ENCODE measurements around the gene LRIG1.

Gene LRIG1

GRCh38 chr3:66378256-66378655, 122.6 kb downstream of the LRIG1 start:
- H3K27me3 ChIP-seq (ENCODE audit: control insufficient read depth, insufficient read depth, low read length), result no peaks in the 10 kb centered on the region
- H3K36me3 ChIP-seq (ENCODE audit: control insufficient read depth, insufficient read depth, low read length), result peaks cover 10% of the 10 kb centered on the region
- peaks cover 12% of the 10 kb centered on the region for H3K4me1 ChIP-seq (ENCODE audit: control insufficient read depth, insufficient read depth, low read length)

GRCh38 chr3:66377800-66378199, 123.0 kb downstream of the LRIG1 start:
- H3K27me3 ChIP-seq (ENCODE audit: control insufficient read depth, insufficient read depth, low read length), result no peaks in the 10 kb centered on the region
- no peak overlapping the region for H3K9ac ChIP-seq (ENCODE audit: low read length)
- peaks cover 12% of the 10 kb centered on the region for H3K4me1 ChIP-seq (ENCODE audit: control insufficient read depth, insufficient read depth, low read length)
- H3K9me3 ChIP-seq (ENCODE audit: control insufficient read depth, low read length), result no peaks in the 10 kb centered on the region
- peaks cover 10% of the 10 kb centered on the region for H3K36me3 ChIP-seq (ENCODE audit: control insufficient read depth, insufficient read depth, low read length)
- H3K4me3 ChIP-seq (ENCODE audit: low read length), result no peak overlapping the region

More at GRCh38 chr3:66378256-66378655, 122.6 kb downstream of the LRIG1 start:
- H3K9ac ChIP-seq (ENCODE audit: low read length), result no peak overlapping the region
- no peaks in the 10 kb centered on the region for H3K9me3 ChIP-seq (ENCODE audit: control insufficient read depth, low read length)
- H3K4me3 ChIP-seq (ENCODE audit: low read length), result no peak overlapping the region

- Histone ChIP-seq H3K9me3 (ENCODE audit: control insufficient read depth, low read length) (no peaks in the 10 kb centered on the region), H3K9ac (ENCODE audit: low read length) (no peak overlapping the region), H3K4me1 (ENCODE audit: control insufficient read depth, insufficient read depth, low read length) (peaks cover 12% of the 10 kb centered on the region), H3K36me3 (ENCODE audit: control insufficient read depth, insufficient read depth, low read length) (peaks cover 6% of the 10 kb centered on the region), H3K27me3 (ENCODE audit: control insufficient read depth, insufficient read depth, low read length) (no peaks in the 10 kb centered on the region), H3K4me3 (ENCODE audit: low read length) (no peak overlapping the region)
Measured at GRCh38 chr3:66376568-66376967, 124.3 kb downstream of the LRIG1 start.

GRCh38 chr3:66372681-66373350, 128.0 kb downstream of the LRIG1 start:
- H3K36me3 ChIP-seq (ENCODE audit: control insufficient read depth, insufficient read depth, low read length), result no peaks in the 10 kb centered on the region
- no peaks in the 10 kb centered on the region for H3K9me3 ChIP-seq (ENCODE audit: control insufficient read depth, low read length)
- H3K27me3 ChIP-seq (ENCODE audit: control insufficient read depth, insufficient read depth, low read length), result no peaks in the 10 kb centered on the region
- H3K4me3 ChIP-seq (ENCODE audit: low read length), result no peak overlapping the region
- peaks cover 12% of the 10 kb centered on the region for H3K4me1 ChIP-seq (ENCODE audit: control insufficient read depth, insufficient read depth, low read length)
- no peak overlapping the region for H3K9ac ChIP-seq (ENCODE audit: low read length)

GRCh38 chr3:66371432-66371831, 129.4 kb downstream of the LRIG1 start:
- H3K4me3 ChIP-seq (ENCODE audit: low read length), result no peak overlapping the region
- peaks cover 2% of the 10 kb centered on the region for H3K4me1 ChIP-seq (ENCODE audit: control insufficient read depth, insufficient read depth, low read length)
- H3K9ac ChIP-seq (ENCODE audit: low read length), result no peak overlapping the region
- H3K36me3 ChIP-seq (ENCODE audit: control insufficient read depth, insufficient read depth, low read length), result no peaks in the 10 kb centered on the region
- no peaks in the 10 kb centered on the region for H3K27me3 ChIP-seq (ENCODE audit: control insufficient read depth, insufficient read depth, low read length)
- no peaks in the 10 kb centered on the region for H3K9me3 ChIP-seq (ENCODE audit: control insufficient read depth, low read length)

- H3K27me3 ChIP-seq (ENCODE audit: control insufficient read depth, insufficient read depth, low read length), result no peaks in the 10 kb centered on the region
- H3K9me3 ChIP-seq (ENCODE audit: control insufficient read depth, low read length), result no peaks in the 10 kb centered on the region
- H3K9ac ChIP-seq (ENCODE audit: low read length), result no peak overlapping the region
- no peaks in the 10 kb centered on the region for H3K36me3 ChIP-seq (ENCODE audit: control insufficient read depth, insufficient read depth, low read length)
- H3K4me1 ChIP-seq (ENCODE audit: control insufficient read depth, insufficient read depth, low read length), result no peaks in the 10 kb centered on the region
- H3K4me3 ChIP-seq (ENCODE audit: low read length), result no peak overlapping the region
Measured at GRCh38 chr3:66370179-66370578, 130.6 kb downstream of the LRIG1 start.

- H3K9ac ChIP-seq (ENCODE audit: low read length), result no peak overlapping the region
- H3K4me1 ChIP-seq (ENCODE audit: control insufficient read depth, insufficient read depth, low read length), result no peaks in the 10 kb centered on the region
- no peaks in the 10 kb centered on the region for H3K9me3 ChIP-seq (ENCODE audit: control insufficient read depth, low read length)
- no peaks in the 10 kb centered on the region for H3K36me3 ChIP-seq (ENCODE audit: control insufficient read depth, insufficient read depth, low read length)
- no peaks in the 10 kb centered on the region for H3K27me3 ChIP-seq (ENCODE audit: control insufficient read depth, insufficient read depth, low read length)
- no peak overlapping the region for H3K4me3 ChIP-seq (ENCODE audit: low read length)
Measured at GRCh38 chr3:66367979-66368378, 132.8 kb downstream of the LRIG1 start.

- H3K9ac ChIP-seq (ENCODE audit: low read length), result no peak overlapping the region
- no peaks in the 10 kb centered on the region for H3K36me3 ChIP-seq (ENCODE audit: control insufficient read depth, insufficient read depth, low read length)
- no peaks in the 10 kb centered on the region for H3K4me1 ChIP-seq (ENCODE audit: control insufficient read depth, insufficient read depth, low read length)
- H3K27me3 ChIP-seq (ENCODE audit: control insufficient read depth, insufficient read depth, low read length), result no peaks in the 10 kb centered on the region
- no peak overlapping the region for H3K4me3 ChIP-seq (ENCODE audit: low read length)
- H3K9me3 ChIP-seq (ENCODE audit: control insufficient read depth, low read length), result no peaks in the 10 kb centered on the region
Measured at GRCh38 chr3:66366747-66367146, 134.1 kb downstream of the LRIG1 start.

GRCh38 chr3:66365080-66365479, 135.7 kb downstream of the LRIG1 start:
- Histone ChIP-seq H3K4me1 (ENCODE audit: control insufficient read depth, insufficient read depth, low read length) (no peaks in the 10 kb centered on the region), H3K4me3 (ENCODE audit: low read length) (no peak overlapping the region), H3K9ac (ENCODE audit: low read length) (no peak overlapping the region), H3K9me3 (ENCODE audit: control insufficient read depth, low read length) (no peaks in the 10 kb centered on the region), H3K27me3 (ENCODE audit: control insufficient read depth, insufficient read depth, low read length) (no peaks in the 10 kb centered on the region), H3K36me3 (ENCODE audit: control insufficient read depth, insufficient read depth, low read length) (no peaks in the 10 kb centered on the region)

- H3K9me3 ChIP-seq (ENCODE audit: control insufficient read depth, low read length), result no peaks in the 10 kb centered on the region
- H3K9ac ChIP-seq (ENCODE audit: low read length), result no peak overlapping the region
- H3K36me3 ChIP-seq (ENCODE audit: control insufficient read depth, insufficient read depth, low read length), result no peaks in the 10 kb centered on the region
- no peaks in the 10 kb centered on the region for H3K4me1 ChIP-seq (ENCODE audit: control insufficient read depth, insufficient read depth, low read length)
- no peak overlapping the region for H3K4me3 ChIP-seq (ENCODE audit: low read length)
- no peaks in the 10 kb centered on the region for H3K27me3 ChIP-seq (ENCODE audit: control insufficient read depth, insufficient read depth, low read length)
Measured at GRCh38 chr3:66363148-66363547, 137.7 kb downstream of the LRIG1 start.

GRCh38 chr3:66362541-66362941, 138.3 kb downstream of the LRIG1 start:
- Histone ChIP-seq H3K4me1 (ENCODE audit: control insufficient read depth, insufficient read depth, low read length) (no peaks in the 10 kb centered on the region), H3K36me3 (ENCODE audit: control insufficient read depth, insufficient read depth, low read length) (no peaks in the 10 kb centered on the region), H3K9ac (ENCODE audit: low read length) (no peak overlapping the region), H3K27me3 (ENCODE audit: control insufficient read depth, insufficient read depth, low read length) (no peaks in the 10 kb centered on the region), H3K4me3 (ENCODE audit: low read length) (no peak overlapping the region), H3K9me3 (ENCODE audit: control insufficient read depth, low read length) (no peaks in the 10 kb centered on the region)

GRCh38 chr3:66361356-66361755, 139.5 kb downstream of the LRIG1 start:
- H3K9me3 ChIP-seq (ENCODE audit: control insufficient read depth, low read length), result no peaks in the 10 kb centered on the region
- H3K36me3 ChIP-seq (ENCODE audit: control insufficient read depth, insufficient read depth, low read length), result no peaks in the 10 kb centered on the region
- no peaks in the 10 kb centered on the region for H3K4me1 ChIP-seq (ENCODE audit: control insufficient read depth, insufficient read depth, low read length)
- no peak overlapping the region for H3K4me3 ChIP-seq (ENCODE audit: low read length)
- H3K27me3 ChIP-seq (ENCODE audit: control insufficient read depth, insufficient read depth, low read length), result no peaks in the 10 kb centered on the region
- H3K9ac ChIP-seq (ENCODE audit: low read length), result no peak overlapping the region

- H3K9me3 ChIP-seq (ENCODE audit: control insufficient read depth, low read length), result no peaks in the 10 kb centered on the region
- no peak overlapping the region for H3K4me3 ChIP-seq (ENCODE audit: low read length)
- H3K9ac ChIP-seq (ENCODE audit: low read length), result no peak overlapping the region
- H3K36me3 ChIP-seq (ENCODE audit: control insufficient read depth, insufficient read depth, low read length), result no peaks in the 10 kb centered on the region
- no peaks in the 10 kb centered on the region for H3K27me3 ChIP-seq (ENCODE audit: control insufficient read depth, insufficient read depth, low read length)
- no peaks in the 10 kb centered on the region for H3K4me1 ChIP-seq (ENCODE audit: control insufficient read depth, insufficient read depth, low read length)
Measured at GRCh38 chr3:66355997-66356396, 144.8 kb downstream of the LRIG1 start.

All from mucosa of stomach (tissue), 1 donor.